ENCODE data around the gene KRT81.
"Not testable (repeated sequence)": the region's sequence is repeated elsewhere in the genome, so short reads cannot be mapped to it uniquely, and the experiment has no call there.

The KRT81 gene

GRCh38 chr12:52318241-52318990 lies 27.1 kb upstream of the KRT81 start:
- DNase-seq (ENCODE audit: low spot score) (no peak), FAIRE-seq (no peak)

- DNase-seq (ENCODE audit: low spot score) (no peak), FAIRE-seq (no peak)
These were observed 26.2 kb upstream of the KRT81 start for GRCh38 chr12:52317468-52318052.

GRCh38 chr12:52316701-52317100 lies 25.4 kb upstream of the KRT81 start:
- DNase-seq (ENCODE audit: low spot score) (no peak), FAIRE-seq (no peak)

GRCh38 chr12:52316290-52316689 lies 25.0 kb upstream of the KRT81 start:
- DNase-seq (ENCODE audit: low spot score): no peak
- no peak for FAIRE-seq

GRCh38 chr12:52315721-52316120 lies 24.4 kb upstream of the KRT81 start:
- not testable (repeated sequence) for FAIRE-seq; DNase-seq (ENCODE audit: low spot score)

GRCh38 chr12:52314511-52314910 lies 23.2 kb upstream of the KRT81 start:
- FAIRE-seq (no peak), DNase-seq (ENCODE audit: low spot score) (no peak)

- DNase-seq (ENCODE audit: low spot score): no peak
- FAIRE-seq: no peak
These were observed 22.6 kb upstream of the KRT81 start for GRCh38 chr12:52313926-52314325.

- FAIRE-seq: no peak
- no peak for DNase-seq (ENCODE audit: low spot score)
These were observed 22.1 kb upstream of the KRT81 start for GRCh38 chr12:52313461-52313860.

GRCh38 chr12:52312086-52312485 lies 20.8 kb upstream of the KRT81 start:
- no peak for DNase-seq (ENCODE audit: low spot score)
- FAIRE-seq: no peak

- no peak for FAIRE-seq
- DNase-seq (ENCODE audit: low spot score): no peak
These were observed 19.9 kb upstream of the KRT81 start for GRCh38 chr12:52311285-52311648.

- no peak for DNase-seq (ENCODE audit: low spot score)
- FAIRE-seq: no peak
These were observed 19.4 kb upstream of the KRT81 start for GRCh38 chr12:52310622-52311284.

GRCh38 chr12:52308806-52309425 lies 17.6 kb upstream of the KRT81 start:
- no peak for DNase-seq (ENCODE audit: low spot score)
- no peak for FAIRE-seq

- DNase-seq (ENCODE audit: low spot score): no peak
These were observed 16.8 kb upstream of the KRT81 start for GRCh38 chr12:52307836-52308805.

GRCh38 chr12:52306731-52307130 lies 15.4 kb upstream of the KRT81 start:
- DNase-seq (ENCODE audit: low spot score): no peak
- no peak for FAIRE-seq

More at GRCh38 chr12:52307836-52308805, 16.8 kb upstream of the KRT81 start:
- FAIRE-seq: no peak

- DNase-seq (ENCODE audit: low spot score) (no peak), FAIRE-seq (no peak)
These were observed 14.8 kb upstream of the KRT81 start for GRCh38 chr12:52305921-52306705.

GRCh38 chr12:52304941-52305411 lies 13.6 kb upstream of the KRT81 start:
- FAIRE-seq; DNase-seq (ENCODE audit: low spot score): not testable (repeated sequence)

GRCh38 chr12:52302242-52302914 lies 11.0 kb upstream of the KRT81 start:
- FAIRE-seq; DNase-seq (ENCODE audit: low spot score): not testable (repeated sequence)

- FAIRE-seq; DNase-seq (ENCODE audit: low spot score): not testable (repeated sequence)
These were observed 10.4 kb upstream of the KRT81 start for GRCh38 chr12:52301721-52302120.
